KOPT-K1 (cell line): ENCODE results near the gene ZNF618.

Source experiments
- H3K27ac ChIP-seq: fragments of 200-600 bp; sonication (generic); 2 replicates; pipeline ENCODE4 v1.5.1; 2016; ENCODE audit warnings: antibody characterized with exemption, mild to moderate bottlenecking, low read depth, low read length; ENCODE audit not compliant: poor library complexity, severe bottlenecking
- H3K36me3 ChIP-seq: fragments of 200-600 bp; sonication (generic); 2 replicates; pipeline ENCODE4 v1.5.1; 2017; ENCODE audit warnings: antibody characterized with exemption, mild to moderate bottlenecking, low read length, moderate library complexity; ENCODE audit not compliant: insufficient read depth
- H3K9me3 ChIP-seq: fragments of 200-600 bp; sonication (generic); 2 replicates; pipeline ENCODE4 v1.5.1; 2017; ENCODE audit warnings: antibody characterized with exemption, low read length, mild to moderate bottlenecking; ENCODE audit not compliant: insufficient read depth, poor library complexity, severe bottlenecking

The ZNF618 gene

GRCh38 chr9:114096041-114096511 lies 220.0 kb downstream of the ZNF618 start:
- no peaks in the 10 kb centered on the region for H3K9me3 ChIP-seq
- no peaks in the 10 kb centered on the region for H3K36me3 ChIP-seq
- no peak overlapping the region for H3K27ac ChIP-seq

- no peaks in the 10 kb centered on the region for H3K9me3 ChIP-seq
- H3K27ac ChIP-seq = no peak overlapping the region
- H3K36me3 ChIP-seq = no peaks in the 10 kb centered on the region
These were observed 220.9 kb downstream of the ZNF618 start for GRCh38 chr9:114096866-114097612.

DNA sequence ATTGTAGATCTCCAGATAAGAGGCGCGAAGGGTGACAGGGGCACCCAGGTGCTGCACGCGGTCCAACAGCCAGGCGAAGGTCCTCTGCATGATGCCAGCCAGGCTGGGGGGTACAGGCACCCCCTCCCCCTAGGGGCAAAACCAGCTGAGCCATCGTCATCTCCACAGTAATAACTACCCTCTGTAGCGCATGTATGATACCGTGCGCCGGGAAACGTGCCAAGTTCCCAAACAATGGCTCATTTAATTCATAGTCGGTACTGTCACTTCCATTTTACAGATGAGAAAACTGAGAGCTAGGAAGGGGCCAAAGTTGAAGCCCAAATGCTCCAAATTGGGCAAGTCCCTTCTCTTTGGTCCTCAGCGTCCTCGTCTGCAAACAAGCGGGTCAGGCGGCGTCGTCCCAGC lies 221.5 kb downstream of the ZNF618 start:
- Histone ChIP-seq H3K9me3 (no peaks in the 10 kb centered on the region), H3K36me3 (no peaks in the 10 kb centered on the region), H3K27ac (no peak overlapping the region)

DNA sequence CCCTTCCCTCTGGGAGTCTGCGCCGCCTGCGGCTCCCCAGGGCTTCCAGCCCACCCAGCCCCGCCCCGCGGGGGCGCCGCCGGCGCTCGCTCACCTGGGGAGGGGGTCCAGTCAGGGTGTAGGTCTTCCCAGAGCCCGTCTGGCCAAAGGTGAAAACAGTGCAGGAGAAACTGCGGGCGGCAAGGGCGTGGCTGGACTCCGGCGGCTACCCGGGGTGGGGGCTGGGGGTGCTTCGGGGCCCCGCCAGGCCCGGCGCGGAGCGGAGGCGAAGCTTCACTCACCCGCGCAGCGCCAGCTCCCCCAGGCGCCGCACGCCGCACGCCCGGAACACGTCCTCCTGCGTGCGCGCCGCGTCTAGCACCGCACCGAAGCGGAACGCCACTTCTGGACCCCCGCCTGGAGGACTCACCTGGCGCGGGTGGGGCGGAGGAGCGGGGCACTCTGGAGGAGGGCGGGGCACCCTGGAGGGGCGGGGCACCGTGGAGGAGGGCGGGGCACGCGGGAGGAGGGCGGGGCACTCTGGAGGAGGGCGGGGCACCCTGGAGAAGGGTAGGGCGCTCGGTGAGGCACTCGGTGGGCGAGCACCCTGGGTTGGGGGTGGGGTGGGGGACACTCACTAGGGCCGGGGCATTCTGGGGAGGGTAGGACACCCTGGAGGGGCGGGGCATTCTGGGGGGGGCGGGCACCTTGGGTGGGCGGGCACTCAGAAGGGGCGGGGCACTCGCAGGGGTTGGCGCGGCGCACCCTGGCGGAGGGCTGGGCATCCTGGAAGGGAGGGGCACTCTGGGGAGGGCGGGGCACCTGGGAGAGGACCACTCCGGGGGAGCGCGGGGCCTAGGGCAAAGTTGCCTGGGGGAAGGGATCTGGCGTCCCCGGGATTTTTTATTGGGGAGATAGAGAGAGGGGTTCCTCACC lies 222.2 kb downstream of the ZNF618 start:
- H3K36me3 ChIP-seq = no peaks in the 10 kb centered on the region
- H3K27ac ChIP-seq = no peak overlapping the region

DNA sequence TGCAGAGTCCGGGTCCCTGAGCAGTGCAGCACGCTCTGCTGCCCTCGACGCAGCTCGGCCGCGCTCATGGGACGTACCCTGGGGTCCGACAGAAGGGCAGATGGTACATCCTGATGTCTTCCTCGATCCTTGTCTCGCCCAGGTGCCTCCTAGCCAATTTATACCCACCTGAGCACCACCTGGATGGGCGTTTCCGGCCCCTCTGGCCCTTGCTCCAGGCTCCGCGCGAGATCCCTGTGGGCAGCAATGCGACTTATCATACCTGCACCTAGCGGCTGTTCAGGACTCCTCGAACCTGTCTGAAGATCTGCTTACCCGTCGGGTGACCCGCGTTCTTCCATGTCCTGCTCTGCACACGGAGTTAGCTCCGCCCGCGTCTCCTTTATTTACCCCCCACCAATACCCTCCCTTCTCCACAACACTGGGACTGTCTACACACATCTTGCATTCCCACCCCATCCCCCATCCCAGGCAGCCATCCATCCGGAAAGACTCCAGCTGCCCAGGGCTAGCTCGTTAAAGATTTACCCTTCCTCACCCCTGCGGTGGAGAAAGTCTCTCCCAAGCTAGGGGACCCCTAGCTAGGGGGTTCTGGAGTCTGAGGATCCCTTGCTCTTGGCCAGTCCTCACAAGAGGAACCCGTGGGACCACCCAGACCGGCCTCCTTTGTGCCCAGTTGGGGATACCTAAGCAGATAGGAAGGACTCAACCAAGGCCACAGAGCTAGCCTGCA lies 223.0 kb downstream of the ZNF618 start, which contains the start of gene KIF12:
TSS of gene KIF12 (minus strand) at position 357 of the 733 bp plus-strand sequence. CDS start at position 341, 16 bp downstream.
- no peaks in the 10 kb centered on the region for H3K36me3 ChIP-seq
- no peaks in the 10 kb centered on the region for H3K9me3 ChIP-seq
- no peak within 1 kb of the TSS for H3K27ac ChIP-seq

More for the DNA sequence above, 222.2 kb downstream of the ZNF618 start:
- no peaks in the 10 kb centered on the region for H3K9me3 ChIP-seq

- no peaks in the 10 kb centered on the region for H3K9me3 ChIP-seq
- H3K36me3 ChIP-seq = no peaks in the 10 kb centered on the region
- no peak overlapping the region for H3K27ac ChIP-seq
These were observed 223.7 kb downstream of the ZNF618 start for GRCh38 chr9:114099669-114100270.

DNA sequence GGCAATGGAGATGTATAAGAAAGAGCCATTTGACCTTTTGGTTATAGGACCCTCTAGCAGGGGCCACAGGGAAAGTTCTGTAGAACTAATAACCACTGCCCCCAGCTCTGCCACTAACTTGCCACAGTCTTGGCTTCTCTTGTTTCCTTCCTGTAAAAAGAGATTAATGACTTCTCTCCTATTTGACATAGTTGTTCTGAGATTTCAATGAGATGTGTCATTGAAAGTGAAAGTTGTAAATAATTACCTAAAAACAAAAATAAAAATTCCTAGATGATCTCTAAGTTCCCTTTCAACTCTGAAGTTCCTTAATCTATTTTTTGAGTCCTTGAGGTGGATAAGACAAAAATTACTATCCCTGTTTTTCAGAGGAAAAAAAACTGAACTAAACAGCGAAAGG lies 224.4 kb downstream of the ZNF618 start:
- Histone ChIP-seq H3K27ac (no peak overlapping the region), H3K9me3 (no peaks in the 10 kb centered on the region), H3K36me3 (no peaks in the 10 kb centered on the region)

- H3K36me3 ChIP-seq = no peaks in the 10 kb centered on the region
These were observed 226.4 kb downstream of the ZNF618 start for GRCh38 chr9:114102484-114102883.

GRCh38 chr9:114105236-114105635 lies 229.1 kb downstream of the ZNF618 start:
- no peak overlapping the region for H3K27ac ChIP-seq
- H3K36me3 ChIP-seq = no peaks in the 10 kb centered on the region
- no peaks in the 10 kb centered on the region for H3K9me3 ChIP-seq

More at GRCh38 chr9:114102484-114102883, 226.4 kb downstream of the ZNF618 start:
- Histone ChIP-seq H3K27ac (no peak overlapping the region), H3K9me3 (no peaks in the 10 kb centered on the region)
